Ishikawa (cell line): ENCODE measurements around the gene ARID3A.

Experiments used
- EP300 ChIP-seq: IDR thresholded peaks from 2 replicates; pipeline ENCODE4 v1.6.1; 2012; ENCODE audit warnings: borderline replicate concordance
- FOXM1 ChIP-seq: IDR thresholded peaks from 2 replicates; pipeline ENCODE4 v1.6.1; 2012; ENCODE audit warnings: low read depth, borderline replicate concordance
- TAF1 ChIP-seq: IDR thresholded peaks from 2 replicates; pipeline ENCODE4 v1.6.1; 2012; ENCODE audit warnings: low read depth, mild to moderate bottlenecking
- TEAD4 ChIP-seq: IDR thresholded peaks from 2 replicates; pipeline ENCODE4 v1.6.1; 2012
- ZBTB7A ChIP-seq: IDR thresholded peaks from 2 replicates; pipeline ENCODE4 v1.6.1; 2012; ENCODE audit warnings: low read depth
- TF ChIP-seq, protein P1 (sequence below): IDR thresholded peaks from 2 replicates; pipeline ENCODE4 v1.6.1; 2012; ENCODE audit warnings: low read depth, mild to moderate bottlenecking
- TF ChIP-seq, protein P2 (sequence below): IDR thresholded peaks from 2 replicates; pipeline ENCODE4 v1.6.1; 2012

DNA sequence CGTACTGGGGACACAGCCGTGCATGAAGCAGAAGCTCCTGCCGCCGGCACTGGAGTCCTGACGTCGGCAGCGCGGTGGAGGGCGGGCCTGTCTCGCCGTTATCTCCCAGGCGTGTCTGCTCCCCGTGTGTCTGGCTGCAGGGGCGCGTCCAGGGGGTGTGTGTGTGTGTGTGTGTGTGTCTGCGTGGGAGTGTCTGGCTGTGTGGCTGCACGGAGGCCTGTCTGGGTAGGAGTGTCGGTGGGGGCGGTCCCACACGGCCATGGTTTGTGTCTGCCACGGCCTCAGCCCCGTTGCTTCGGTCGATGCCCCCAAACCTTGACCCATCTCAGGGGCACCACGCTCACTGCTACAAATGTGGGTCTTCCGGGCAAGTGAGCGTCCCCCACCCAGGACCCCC, 18.3 kb downstream of the ARID3A start:
- no peak for TF ChIP-seq TAF1
- no peak for TF ChIP-seq ZBTB7A
- no peak for TF ChIP-seq EP300
- TF ChIP-seq, protein P1, sequence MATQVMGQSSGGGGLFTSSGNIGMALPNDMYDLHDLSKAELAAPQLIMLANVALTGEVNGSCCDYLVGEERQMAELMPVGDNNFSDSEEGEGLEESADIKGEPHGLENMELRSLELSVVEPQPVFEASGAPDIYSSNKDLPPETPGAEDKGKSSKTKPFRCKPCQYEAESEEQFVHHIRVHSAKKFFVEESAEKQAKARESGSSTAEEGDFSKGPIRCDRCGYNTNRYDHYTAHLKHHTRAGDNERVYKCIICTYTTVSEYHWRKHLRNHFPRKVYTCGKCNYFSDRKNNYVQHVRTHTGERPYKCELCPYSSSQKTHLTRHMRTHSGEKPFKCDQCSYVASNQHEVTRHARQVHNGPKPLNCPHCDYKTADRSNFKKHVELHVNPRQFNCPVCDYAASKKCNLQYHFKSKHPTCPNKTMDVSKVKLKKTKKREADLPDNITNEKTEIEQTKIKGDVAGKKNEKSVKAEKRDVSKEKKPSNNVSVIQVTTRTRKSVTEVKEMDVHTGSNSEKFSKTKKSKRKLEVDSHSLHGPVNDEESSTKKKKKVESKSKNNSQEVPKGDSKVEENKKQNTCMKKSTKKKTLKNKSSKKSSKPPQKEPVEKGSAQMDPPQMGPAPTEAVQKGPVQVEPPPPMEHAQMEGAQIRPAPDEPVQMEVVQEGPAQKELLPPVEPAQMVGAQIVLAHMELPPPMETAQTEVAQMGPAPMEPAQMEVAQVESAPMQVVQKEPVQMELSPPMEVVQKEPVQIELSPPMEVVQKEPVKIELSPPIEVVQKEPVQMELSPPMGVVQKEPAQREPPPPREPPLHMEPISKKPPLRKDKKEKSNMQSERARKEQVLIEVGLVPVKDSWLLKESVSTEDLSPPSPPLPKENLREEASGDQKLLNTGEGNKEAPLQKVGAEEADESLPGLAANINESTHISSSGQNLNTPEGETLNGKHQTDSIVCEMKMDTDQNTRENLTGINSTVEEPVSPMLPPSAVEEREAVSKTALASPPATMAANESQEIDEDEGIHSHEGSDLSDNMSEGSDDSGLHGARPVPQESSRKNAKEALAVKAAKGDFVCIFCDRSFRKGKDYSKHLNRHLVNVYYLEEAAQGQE, result no peak
- no peak for TF ChIP-seq FOXM1
- TF ChIP-seq TEAD4, result no peak
- TF ChIP-seq, protein P2, sequence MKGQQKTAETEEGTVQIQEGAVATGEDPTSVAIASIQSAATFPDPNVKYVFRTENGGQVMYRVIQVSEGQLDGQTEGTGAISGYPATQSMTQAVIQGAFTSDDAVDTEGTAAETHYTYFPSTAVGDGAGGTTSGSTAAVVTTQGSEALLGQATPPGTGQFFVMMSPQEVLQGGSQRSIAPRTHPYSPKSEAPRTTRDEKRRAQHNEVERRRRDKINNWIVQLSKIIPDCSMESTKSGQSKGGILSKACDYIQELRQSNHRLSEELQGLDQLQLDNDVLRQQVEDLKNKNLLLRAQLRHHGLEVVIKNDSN, result no peak
